ENCODE measurements around the gene INPP5A.

- TF ChIP-seq CTCF (IDR thresholded peaks at IDR 0.05 in 2 of 3, conservative IDR thresholded peaks at IDR 0.05 in 1 of 3; ENCODE audit: borderline replicate concordance in 1 of 3, insufficient read depth in 1 of 3, low read depth in 2 of 3, low read length in 2 of 3) (no peak), SRF (IDR thresholded peaks at IDR 0.05; ENCODE audit: low read depth) (no peak), JUND (IDR thresholded peaks at IDR 0.05) (no peak), CEBPB (IDR thresholded peaks at IDR 0.05; ENCODE audit: low read depth) (no peak), POLR2AphosphoS5 (IDR thresholded peaks at IDR 0.05; ENCODE audit: low read depth, low read length) (no peak), REST (IDR thresholded peaks at IDR 0.05; ENCODE audit: low read depth) (no peak), YY1 (IDR thresholded peaks at IDR 0.05; ENCODE audit: extremely low read depth, insufficient replicate concordance, low read depth, low read length) (no peak), POLR2A (IDR thresholded peaks at IDR 0.05; ENCODE audit: borderline replicate concordance, extremely low read depth, insufficient read depth, insufficient read length) (no peak)
Measured at GRCh38 chr10:132708936-132709335, 171.3 kb downstream of the INPP5A start.
